Measurements from ENCODE around the gene TRA2B.

Gene TRA2B

DNA sequence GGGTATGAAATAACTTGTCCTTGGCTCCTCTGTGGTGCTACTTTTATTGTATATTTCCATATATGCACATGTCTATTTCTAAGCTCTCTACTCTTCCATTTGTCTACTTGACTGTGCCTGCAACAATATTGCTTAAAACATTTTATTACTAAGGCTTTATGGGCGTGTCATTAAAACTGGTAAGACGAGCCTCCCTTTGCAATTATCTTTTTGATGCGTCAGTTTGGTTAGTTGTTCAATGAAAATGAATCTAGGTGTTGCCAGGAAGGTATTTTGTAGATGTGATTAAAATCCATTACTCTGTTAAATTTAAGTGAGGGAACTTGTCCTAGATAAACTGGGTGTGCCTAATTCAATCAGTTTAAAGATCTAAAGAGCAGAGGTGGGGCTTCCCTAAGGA, 12.9 kb upstream of the TRA2B start:
- no peak for DNase-seq (ENCODE audit: low spot score)

DNA sequence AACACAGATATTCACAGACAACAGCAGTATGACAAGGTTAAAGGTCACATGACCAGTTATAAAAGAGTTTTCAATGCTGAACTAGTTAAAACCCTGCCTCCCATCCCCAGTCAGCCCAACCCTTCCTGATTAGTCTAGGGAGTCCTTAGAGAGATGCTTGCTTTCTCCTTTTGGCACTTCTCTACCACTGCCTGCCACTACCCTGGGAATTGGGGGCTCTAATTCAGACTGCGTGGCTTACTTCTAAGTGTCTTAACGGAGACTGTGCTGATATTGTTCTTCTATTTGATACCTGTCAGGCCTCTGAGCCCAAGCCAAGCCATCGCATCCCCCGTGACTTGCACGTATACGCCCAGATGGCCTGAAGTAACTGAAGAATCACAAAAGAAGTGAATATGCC, 11.7 kb upstream of the TRA2B start:
- no peak for DNase-seq (ENCODE audit: low spot score)

GRCh38 chr3:185948292-185948691, 10.5 kb upstream of the TRA2B start:
- DNase-seq (ENCODE audit: low spot score), result no peak

DNA sequence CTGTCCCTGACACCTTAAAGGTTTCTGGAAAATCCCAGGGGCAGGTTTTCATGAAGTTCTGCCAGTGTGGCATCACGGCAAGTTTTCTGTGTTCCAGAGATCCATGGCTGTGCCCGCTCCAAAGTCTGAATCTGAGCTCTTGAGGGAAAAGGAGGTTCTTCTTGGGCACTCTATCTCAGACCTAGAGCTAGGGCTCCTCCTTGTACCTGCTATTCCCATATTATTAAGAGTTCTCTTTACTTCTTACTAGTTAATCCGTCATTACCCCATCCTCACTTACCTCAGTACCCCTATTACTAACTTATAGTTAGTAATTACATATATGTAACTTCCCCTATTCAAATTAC, 5.9 kb upstream of the TRA2B start:
- no peak for DNase-seq (ENCODE audit: low spot score)

DNA sequence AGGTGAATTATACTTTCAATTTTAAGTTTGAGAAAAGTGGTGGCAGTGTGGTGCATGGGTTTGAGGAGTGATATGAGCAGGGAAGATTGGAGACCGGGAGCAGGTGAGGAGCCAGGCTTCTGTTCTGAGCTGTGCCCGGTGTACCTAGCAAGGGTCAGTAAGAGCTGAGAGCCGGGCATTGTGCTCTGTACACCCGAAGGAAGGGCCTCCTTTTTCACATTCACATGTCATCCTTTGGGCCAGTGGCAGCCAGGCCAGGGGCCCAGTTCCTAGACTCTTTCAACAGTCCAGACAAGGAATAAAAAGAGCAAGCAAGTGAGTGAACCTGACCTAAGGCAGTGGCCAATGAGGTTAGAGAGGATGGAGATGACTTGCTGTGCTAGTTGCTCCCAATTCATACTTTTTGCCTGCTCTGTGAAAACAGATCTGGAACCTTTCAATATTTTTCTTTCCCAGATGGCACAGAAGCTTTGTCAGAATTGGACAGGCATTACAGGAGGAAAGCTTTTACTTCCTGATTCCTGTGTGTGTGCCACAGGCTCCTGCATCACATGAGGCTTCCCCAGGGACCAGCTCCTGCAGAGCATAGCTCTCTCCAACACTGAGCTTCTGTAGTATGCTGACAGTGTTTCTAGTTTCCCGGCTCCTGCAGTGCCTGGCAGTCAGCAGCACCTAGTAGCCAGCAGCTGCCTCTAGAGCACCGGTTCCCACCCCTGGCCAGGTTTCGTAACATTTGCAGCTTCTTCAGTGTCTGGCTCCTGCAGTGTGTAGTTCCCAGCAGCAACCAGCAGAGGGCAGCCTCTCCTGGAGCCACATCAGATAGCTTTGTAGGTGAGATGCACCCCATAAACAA, 5.3 kb upstream of the TRA2B start:
- peak; percentile 78 for DNase-seq (ENCODE audit: low spot score)

DNA sequence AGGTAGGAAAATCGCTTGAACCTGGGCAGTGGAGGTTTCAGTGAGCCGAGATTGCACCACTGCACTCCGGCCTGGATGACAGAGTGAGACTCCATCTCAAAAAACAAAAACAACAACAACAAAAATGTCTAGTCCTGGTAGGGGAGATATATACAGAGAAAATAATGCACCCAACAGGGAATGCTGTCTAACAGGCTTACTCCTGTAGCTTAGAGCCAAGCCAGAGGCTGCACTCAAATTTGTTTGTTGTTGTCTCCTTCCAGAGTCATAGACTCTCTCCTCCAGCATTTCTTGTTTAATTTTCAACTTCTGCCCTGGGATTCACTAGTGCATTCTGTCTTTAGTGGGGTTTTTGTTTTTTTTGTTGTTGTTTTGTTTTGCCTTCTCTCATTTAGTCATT, 4.6 kb upstream of the TRA2B start:
- DNase-seq (ENCODE audit: low spot score), result no peak

GRCh38 chr3:185940951-185941350, 3.1 kb upstream of the TRA2B start:
- no peak for DNase-seq (ENCODE audit: low spot score)

GRCh38 chr3:185939721-185940120, 1.9 kb upstream of the TRA2B start:
- no peak for DNase-seq (ENCODE audit: low spot score)

GRCh38 chr3:185936814-185937688, 763 bp downstream of the TRA2B start:
- DNase-seq (ENCODE audit: low spot score), result peak; percentile 77

- no peak for DNase-seq (ENCODE audit: low spot score)
Measured at GRCh38 chr3:185936273-185936629, 1.6 kb downstream of the TRA2B start.

DNA sequence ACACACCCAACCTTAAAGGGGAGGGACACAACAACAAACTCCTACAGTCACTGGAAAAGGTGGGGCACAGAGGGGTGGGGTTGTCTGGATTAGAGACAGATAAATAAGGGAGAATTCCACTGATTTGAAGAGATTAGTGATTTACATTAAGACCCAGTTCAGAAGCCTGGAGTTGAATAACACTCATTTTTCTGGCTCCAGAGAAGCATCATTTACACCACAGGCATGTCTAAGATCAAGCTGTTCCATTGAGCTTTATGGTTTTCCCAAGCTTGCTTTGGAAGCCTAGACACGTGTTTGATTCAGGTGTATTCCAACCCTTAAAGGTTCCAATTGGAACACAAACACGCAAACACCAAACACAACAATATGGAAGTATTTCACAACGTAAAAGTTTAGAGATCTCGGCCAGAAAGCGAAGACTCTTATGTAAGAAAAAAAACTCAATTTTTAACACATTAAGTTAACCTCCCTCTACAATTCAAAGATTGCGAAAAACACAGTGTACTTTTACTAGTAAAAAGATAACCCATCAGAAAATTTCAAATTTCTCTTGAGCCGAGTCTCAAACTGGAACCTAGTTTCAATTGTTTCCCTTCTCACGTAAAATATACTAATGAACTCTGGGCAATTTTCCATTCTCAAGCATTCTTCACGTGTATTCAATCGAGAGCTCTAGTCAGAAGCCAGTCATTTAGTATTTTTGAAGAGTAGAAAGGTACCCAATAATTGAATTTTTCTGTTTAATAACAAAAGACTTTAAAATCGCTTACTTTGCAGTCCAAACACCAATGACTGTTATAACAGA, 2.1 kb downstream of the TRA2B start:
- no peak for DNase-seq (ENCODE audit: low spot score)

DNA sequence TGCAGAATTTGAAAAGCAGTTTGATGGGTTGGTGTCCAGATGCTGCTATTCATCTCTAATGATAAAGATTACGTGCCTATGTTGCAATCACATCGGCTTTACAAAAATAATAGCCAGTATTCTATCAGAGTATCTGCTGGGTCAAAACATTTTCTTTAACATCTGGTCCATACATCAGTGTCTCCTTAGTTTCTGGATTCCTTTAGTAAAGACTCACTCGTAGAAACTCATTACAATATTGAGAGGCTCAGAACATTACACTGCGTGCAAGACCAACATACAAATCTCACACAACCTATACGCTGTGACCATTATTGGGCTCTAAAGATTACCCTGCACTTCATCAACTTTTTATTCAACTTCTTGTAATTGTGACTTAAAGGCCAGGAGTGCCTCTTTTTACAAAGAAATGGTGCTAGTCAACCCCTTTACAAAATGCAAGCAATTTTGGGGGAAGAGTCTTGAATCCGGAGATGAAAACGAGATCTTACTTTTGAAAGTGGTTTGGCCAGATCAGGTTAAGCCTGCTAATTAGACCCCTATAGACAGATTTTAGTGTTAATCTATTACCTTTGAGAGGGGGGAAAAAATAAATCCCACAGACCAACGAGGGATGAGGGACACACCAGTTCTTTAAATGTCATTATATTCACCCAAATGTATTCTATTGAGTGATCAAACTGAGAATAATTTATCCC, 2.9 kb downstream of the TRA2B start:
- DNase-seq (ENCODE audit: low spot score), result no peak

GRCh38 chr3:185934174-185934557, 3.6 kb downstream of the TRA2B start:
- DNase-seq (ENCODE audit: low spot score), result no peak

GRCh38 chr3:185933374-185934173, 4.2 kb downstream of the TRA2B start:
- DNase-seq (ENCODE audit: low spot score), result no peak

DNA sequence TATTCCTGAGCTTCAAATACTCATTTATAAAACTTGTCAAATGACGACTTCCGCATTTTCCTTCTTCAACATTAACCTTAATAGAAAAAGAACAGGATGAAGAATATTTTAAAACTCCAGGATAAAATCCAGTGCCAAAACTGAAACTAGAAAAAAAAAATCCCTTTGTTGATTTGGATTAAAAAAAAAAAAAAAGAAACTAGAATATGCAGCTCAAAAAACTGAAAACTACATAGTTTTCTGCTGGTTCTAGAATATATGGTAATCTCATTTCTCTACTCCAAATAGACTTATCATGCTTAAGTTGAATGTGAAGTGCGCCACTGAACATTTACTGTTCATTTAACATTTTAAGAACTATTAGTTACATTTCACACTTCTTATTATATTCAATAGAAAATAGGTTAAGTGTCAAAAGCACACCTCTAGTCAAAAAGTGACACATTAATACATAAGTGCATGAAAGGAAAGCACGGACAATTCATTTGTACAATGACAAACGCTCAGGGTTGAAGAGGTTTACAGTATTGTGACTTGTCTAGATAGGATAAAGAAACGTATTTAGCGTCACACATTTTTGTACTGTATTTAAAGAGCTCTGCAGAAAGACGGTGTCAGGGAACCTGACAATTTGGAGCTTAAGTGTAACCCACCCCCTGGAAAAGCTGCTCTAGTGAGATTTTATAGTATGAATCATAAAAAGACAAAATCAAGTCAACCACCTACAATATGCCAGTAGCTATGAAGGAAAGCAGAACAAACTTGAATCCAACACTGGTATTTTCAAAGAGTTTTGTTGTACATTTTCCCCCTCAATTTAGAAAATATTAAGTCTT, 5.8 kb downstream of the TRA2B start:
- no peak for DNase-seq (ENCODE audit: low spot score)

GRCh38 chr3:185930393-185931107, 7.3 kb downstream of the TRA2B start:
- peak; percentile 19 for DNase-seq (ENCODE audit: low spot score)

- DNase-seq (ENCODE audit: low spot score), result no peak
Measured at GRCh38 chr3:185929192-185930151, 8.3 kb downstream of the TRA2B start.

- DNase-seq (ENCODE audit: low spot score), result no peak
Measured at GRCh38 chr3:185928496-185928895, 9.3 kb downstream of the TRA2B start.

All from hepatic stellate cell (primary cell).